CD4-positive, alpha-beta T cell (primary cell): ENCODE measurements around the gene PLCB2. TPM values are rescaled to one million over a fixed set of nuclear protein-coding genes. Genes with fewer than 3 reads are reported as not detected.

ENCODE experiments used
- ATAC-seq: fragments of 200-7000 bp; cut with Tn5 transposase; one replicate; pipeline ENCODE4 v1.10.0; 2022; ENCODE audit warnings: mild to moderate bottlenecking; ENCODE audit not compliant: poor library complexity
- CTCF ChIA-PET: fragments of 350-600 bp; sonication (Branson Sonifier 250); formaldehyde crosslinking; loops from one replicate; lab custom pipeline; 2021; ENCODE audit warnings: antibody characterized with exemption, inconsistent platforms; lab: Charles Lee
- POLR2A ChIA-PET: fragments of 350-600 bp; sonication (Branson Sonifier 250); formaldehyde crosslinking; loops from one replicate; lab custom pipeline; 2021; ENCODE audit warnings: antibody characterized with exemption, inconsistent platforms; lab: Charles Lee
- DNase-seq, 14 experiments: peaks; one replicate each; pipeline ENCODE4 v3.0.0-alpha.2; 2013 to 2020; ENCODE audit warnings: mixed read lengths in 2 of 14
- H3K27ac ChIP-seq, 2 donors: one replicate each; pipeline versions ENCODE4 v1.5.1 to v1.7.0; 2013; ENCODE audit warnings: low read length in 2 of 2, low read depth in 1 of 2, mild to moderate bottlenecking in 1 of 2
- H3K27me3 ChIP-seq, 2 experiments: 1 replicate in 1 of 2; 2 replicates in 1 of 2; pipeline versions ENCODE4 v1.6.1 to v1.7.0; 2013; ENCODE audit warnings: low read length in 2 of 2, control low read depth in 1 of 2, mild to moderate bottlenecking in 1 of 2, moderate library complexity in 1 of 2; ENCODE audit not compliant: insufficient read depth in 2 of 2, control insufficient read depth in 1 of 2
- H3K36me3 ChIP-seq: one replicate; pipeline ENCODE4 v1.6.1; 2013; ENCODE audit warnings: low read length, control low read depth; ENCODE audit not compliant: insufficient read depth
- H3K4me1 ChIP-seq: one replicate; pipeline ENCODE4 v1.6.1; 2013; ENCODE audit warnings: low read length, control low read depth; ENCODE audit not compliant: insufficient read depth
- H3K4me3 ChIP-seq: one replicate; pipeline ENCODE4 v1.5.1; 2013; ENCODE audit warnings: mild to moderate bottlenecking, low read length, moderate library complexity
- H3K9me3 ChIP-seq, 2 experiments: 1 replicate in 1 of 2; 2 replicates in 1 of 2; pipeline versions ENCODE4 v1.6.1 to v1.7.0; 2013; ENCODE audit warnings: low read length in 2 of 2, mild to moderate bottlenecking in 2 of 2, control low read depth in 1 of 2, moderate library complexity in 1 of 2; ENCODE audit not compliant: control insufficient read depth in 1 of 2, insufficient read depth in 1 of 2
- H3K27ac Mint-ChIP-seq: one replicate; pipeline ENCODE4 v1.8.0; 2020; ENCODE audit warnings: mixed read lengths
- H3K27me3 Mint-ChIP-seq: one replicate; pipeline ENCODE4 v1.8.0; 2021; ENCODE audit warnings: mixed read lengths
- H3K36me3 Mint-ChIP-seq: one replicate; pipeline ENCODE4 v1.8.0; 2021; ENCODE audit warnings: low read depth, mixed read lengths
- H3K4me1 Mint-ChIP-seq: one replicate; pipeline ENCODE4 v1.8.0; 2021; ENCODE audit warnings: low read depth, mixed read lengths
- H3K4me3 Mint-ChIP-seq: one replicate; pipeline ENCODE4 v1.8.0; 2020; ENCODE audit warnings: mild to moderate bottlenecking, mixed read lengths
- H3K9me3 Mint-ChIP-seq: one replicate; pipeline ENCODE4 v1.8.0; 2020; ENCODE audit warnings: mixed read lengths
- intact Hi-C, 2 experiments: fragments of 100-400 bp; cut with DNase I in 1 of 2; cut with micrococcal nuclease in 1 of 2; formaldehyde crosslinking; loops; one replicate each; pipeline versions ENCODE4 v1.15.1 to v1.9.0; 2023 to 2025; cut with DNase I, micrococcal nuclease
- total RNA-seq, 174 experiments: library from RNA in 2 of 174; stranded (reverse) in 2 of 174; gene quantifications; one replicate each; pipeline ENCODE4 v1.2.3 and lab custom pipeline; 2021 to 2026
- TF ChIP-seq, protein P1 (sequence below): fragments of 200-600 bp; IDR thresholded peaks from one replicate; pipeline ENCODE4 v1.8.0; 2022; ENCODE audit warnings: antibody characterized with exemption, mild to moderate bottlenecking

The PLCB2 gene
- total RNA-seq, 2 experiments from 2014 or later, result 206 to 222 TPM

DNA sequence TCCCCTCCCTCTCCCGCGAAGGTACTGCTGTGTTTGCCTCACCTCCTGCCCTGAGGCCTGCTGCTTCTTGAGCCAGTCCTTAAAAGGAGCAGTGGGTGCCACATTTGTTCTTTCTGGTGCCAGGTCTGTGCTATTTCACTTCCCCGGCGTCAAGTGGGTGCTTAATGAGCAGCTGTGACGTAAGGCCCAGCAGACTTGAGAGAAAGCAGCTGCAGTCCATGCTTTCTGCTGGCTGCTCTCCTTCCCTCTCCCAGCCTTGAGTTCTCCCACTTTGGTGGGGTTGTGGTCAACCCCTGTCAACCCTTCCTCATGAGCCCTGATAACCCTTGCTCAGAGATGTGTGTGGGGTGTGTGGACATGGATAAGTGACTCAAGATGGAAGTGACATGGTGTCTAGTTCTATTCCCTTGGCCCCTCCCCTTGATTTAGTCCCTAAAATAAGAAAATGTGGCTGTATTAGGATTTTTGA is 22.7 kb upstream of the PLCB2 start:
- peak in 1 of 14 experiments; percentile 31 for DNase-seq
- POLR2A ChIA-PET, result no interaction called here
- Mint-ChIP-seq H3K27ac (no peak overlapping the region), H3K4me3 (no peak overlapping the region), H3K4me1 (peaks cover 25% of the 10 kb centered on the region), H3K9me3 (no peaks in the 10 kb centered on the region), H3K36me3 (no peaks in the 10 kb centered on the region), H3K27me3 (no peaks in the 10 kb centered on the region)
- peaks cover 21% of the 10 kb centered on the region for H3K4me1 ChIP-seq
- no peaks in the 10 kb centered on the region for H3K36me3 ChIP-seq
- no peaks in the 10 kb centered on the region for H3K27me3 ChIP-seq
- no peaks in the 10 kb centered on the region for H3K9me3 ChIP-seq
- CTCF ChIA-PET, result no interaction called here
- H3K27ac ChIP-seq, result no peak overlapping the region
- intact Hi-C loops, result loop anchor here in 1 of 2 experiments (5.0 to 10.0 kb wide), 2 partner anchors 113 to 546 kb away; partner anchors contain the start of gene FSIP1
- ATAC-seq, result no peak
- TF ChIP-seq, protein P1, sequence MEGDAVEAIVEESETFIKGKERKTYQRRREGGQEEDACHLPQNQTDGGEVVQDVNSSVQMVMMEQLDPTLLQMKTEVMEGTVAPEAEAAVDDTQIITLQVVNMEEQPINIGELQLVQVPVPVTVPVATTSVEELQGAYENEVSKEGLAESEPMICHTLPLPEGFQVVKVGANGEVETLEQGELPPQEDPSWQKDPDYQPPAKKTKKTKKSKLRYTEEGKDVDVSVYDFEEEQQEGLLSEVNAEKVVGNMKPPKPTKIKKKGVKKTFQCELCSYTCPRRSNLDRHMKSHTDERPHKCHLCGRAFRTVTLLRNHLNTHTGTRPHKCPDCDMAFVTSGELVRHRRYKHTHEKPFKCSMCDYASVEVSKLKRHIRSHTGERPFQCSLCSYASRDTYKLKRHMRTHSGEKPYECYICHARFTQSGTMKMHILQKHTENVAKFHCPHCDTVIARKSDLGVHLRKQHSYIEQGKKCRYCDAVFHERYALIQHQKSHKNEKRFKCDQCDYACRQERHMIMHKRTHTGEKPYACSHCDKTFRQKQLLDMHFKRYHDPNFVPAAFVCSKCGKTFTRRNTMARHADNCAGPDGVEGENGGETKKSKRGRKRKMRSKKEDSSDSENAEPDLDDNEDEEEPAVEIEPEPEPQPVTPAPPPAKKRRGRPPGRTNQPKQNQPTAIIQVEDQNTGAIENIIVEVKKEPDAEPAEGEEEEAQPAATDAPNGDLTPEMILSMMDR, result no peak
- H3K4me3 ChIP-seq, result no peak overlapping the region

DNA sequence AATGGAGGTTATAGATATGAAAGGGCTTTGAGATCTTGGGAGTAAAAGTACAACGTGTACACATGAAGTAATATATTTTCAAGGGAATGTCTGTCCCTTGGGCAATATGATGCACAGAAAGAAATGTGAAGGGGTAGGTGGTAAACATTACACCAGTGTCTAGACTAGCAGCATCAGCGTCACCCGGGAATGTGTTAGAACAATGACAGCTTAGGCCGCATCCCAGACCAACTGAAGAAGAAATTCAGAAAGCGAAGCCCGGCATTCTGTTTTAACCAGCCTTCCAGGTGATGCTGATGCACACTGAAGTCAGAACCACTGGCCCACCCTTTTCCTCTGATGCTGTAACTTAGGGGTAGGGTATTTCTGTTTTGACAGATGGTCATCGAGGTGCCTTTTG is 22.1 kb upstream of the PLCB2 start:
- H3K4me1 Mint-ChIP-seq, result peaks cover 31% of the 10 kb centered on the region
- TF ChIP-seq, protein P1, result no peak
- no peak for ATAC-seq
- DNase-seq, result no peak
- no peak overlapping the region for H3K4me3 Mint-ChIP-seq
- H3K9me3 Mint-ChIP-seq, result no peaks in the 10 kb centered on the region
- H3K27ac Mint-ChIP-seq, result no peak overlapping the region
- ChIA-PET CTCF (interaction anchor here (5.5 kb wide), 1 partner anchor 8 kb away, joined by 34 read pairs; no protein-coding TSS in a partner anchor), POLR2A (no interaction called here)
- peaks cover 24% of the 10 kb centered on the region for H3K4me1 ChIP-seq
- H3K27me3 Mint-ChIP-seq, result no peaks in the 10 kb centered on the region
- H3K27ac ChIP-seq, result no peak overlapping the region
- H3K36me3 ChIP-seq, result no peaks in the 10 kb centered on the region
- no peaks in the 10 kb centered on the region for H3K27me3 ChIP-seq
- no peaks in the 10 kb centered on the region for H3K9me3 ChIP-seq
- no peaks in the 10 kb centered on the region for H3K36me3 Mint-ChIP-seq
- H3K4me3 ChIP-seq, result no peak overlapping the region
- intact Hi-C loops, result loop anchor here (5.0 to 10.0 kb wide), 2 partner anchors 113 to 545 kb away; partner anchors contain the start of gene FSIP1 (in 2 of the 2)

DNA sequence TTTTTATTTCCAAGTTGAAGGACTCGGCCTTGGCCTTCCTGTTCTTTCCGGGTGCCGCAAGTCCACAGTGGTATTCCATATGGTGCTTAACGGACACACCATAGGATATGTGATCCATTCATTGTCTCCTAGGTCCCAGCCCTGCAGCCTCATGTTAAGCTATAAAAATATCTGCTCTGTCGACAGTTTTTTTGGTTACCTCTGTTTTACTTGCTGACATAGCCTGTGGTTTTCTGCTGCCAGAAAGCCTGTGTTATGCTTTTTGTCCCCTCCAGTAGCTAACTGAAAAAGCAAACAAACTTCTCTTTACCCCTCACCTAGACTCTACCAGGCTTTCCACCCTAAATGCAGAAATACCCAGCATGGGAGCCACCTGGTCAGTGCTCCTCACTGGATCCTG is 21.0 kb upstream of the PLCB2 start:
- ChIA-PET POLR2A (interaction anchor here (3.2 kb wide), 1 partner anchor 21 kb away, joined by 10 read pairs; the partner anchor contains the start of gene PLCB2), CTCF (interaction anchor here (1.0 to 5.5 kb wide), 4 partner anchors 8 to 93 kb away, joined by 3 to 34 read pairs (median 4); no protein-coding TSS in a partner anchor)
- Histone ChIP-seq H3K27me3 (no peaks in the 10 kb centered on the region), H3K36me3 (no peaks in the 10 kb centered on the region), H3K9me3 (no peaks in the 10 kb centered on the region), H3K27ac (no peak overlapping the region), H3K4me3 (no peak overlapping the region), H3K4me1 (peaks cover 19% of the 10 kb centered on the region)
- DNase-seq (no peak), ATAC-seq (no peak)
- H3K4me1 Mint-ChIP-seq, result peaks cover 25% of the 10 kb centered on the region
- H3K36me3 Mint-ChIP-seq, result no peaks in the 10 kb centered on the region
- no peak overlapping the region for H3K27ac Mint-ChIP-seq
- intact Hi-C loops, result loop anchor here in 1 of 2 experiments (10.0 kb wide), 1 partner anchor 544 kb away; the partner anchor contains the start of gene FSIP1
- H3K4me3 Mint-ChIP-seq, result no peak overlapping the region
- H3K9me3 Mint-ChIP-seq, result no peaks in the 10 kb centered on the region
- H3K27me3 Mint-ChIP-seq, result no peaks in the 10 kb centered on the region
- TF ChIP-seq, protein P1, result no peak
